Renal cortical epithelial cell (primary cell): ENCODE results near the gene KIAA1671. TPM values are rescaled to one million over a fixed set of nuclear protein-coding genes. Genes with fewer than 3 reads are reported as not detected.
"Not testable (repeated sequence)": the region's sequence is repeated elsewhere in the genome, so short reads cannot be mapped to it uniquely, and the experiment has no call there.

Source experiments
- DNase-seq: peaks from one replicate; pipeline ENCODE4 v3.0.0-alpha.2; 2011; ENCODE audit warnings: low read depth
- total RNA-seq: library from RNA; depleted of rRNA; stranded (reverse); fragments of >200 nt; gene quantifications from 2 replicates; pipeline ENCODE4 v1.2.3, GENCODE V29; 2014

Gene KIAA1671
- total RNA-seq, 1 donor from 2014 or later = 31.1 TPM

GRCh38 chr22:25235547-25236290 lies 283.2 kb downstream of the KIAA1671 start:
- peak; percentile 50 for DNase-seq

- no peak for DNase-seq
Measured at GRCh38 chr22:25236417-25236816, 283.9 kb downstream of the KIAA1671 start.

DNA sequence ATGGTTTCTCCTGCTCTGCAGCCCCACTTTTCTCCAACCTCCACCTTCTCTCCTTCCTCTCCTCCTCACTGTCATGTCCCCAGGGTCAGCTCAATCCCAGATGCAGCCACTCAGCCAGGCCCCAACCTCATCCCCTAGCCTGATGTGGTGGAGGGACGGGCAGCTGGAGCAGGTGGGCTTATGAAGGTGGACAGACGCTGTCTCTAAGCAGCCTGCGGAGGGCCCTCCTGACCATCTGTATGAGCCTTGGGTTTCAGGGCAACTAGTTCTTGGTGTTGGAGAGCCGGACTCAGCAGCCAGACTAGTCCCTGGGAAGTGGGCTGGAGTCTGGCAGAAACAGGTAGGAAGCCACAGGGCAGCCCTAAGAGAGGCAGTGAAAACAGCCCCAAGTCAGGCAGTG lies 285.0 kb downstream of the KIAA1671 start:
- no peak for DNase-seq

- DNase-seq = not testable (repeated sequence)
Measured at GRCh38 chr22:25238058-25238457, 285.5 kb downstream of the KIAA1671 start.

Other genes starting within 250 kb of the KIAA1671 start
- gene PIWIL3, start 178.0 kb upstream of the KIAA1671 start, total RNA-seq = not detected in 2 replicates
- not detected in 2 replicates for gene SGSM1, start 146.5 kb upstream of the KIAA1671 start, total RNA-seq
- gene LHFPL7, start 6.0 kb upstream of the KIAA1671 start, total RNA-seq = not detected in 2 replicates
- not detected in 2 replicates for gene CRYBB3, start 247.1 kb downstream of the KIAA1671 start, total RNA-seq